WI38 (cell line): ENCODE results near the gene RAB3B.
"Not testable (repeated sequence)": the region's sequence is repeated elsewhere in the genome, so short reads cannot be mapped to it uniquely, and the experiment has no call there.

Source experiments
- H3K4me3 ChIP-seq: 2 replicates; pipeline ENCODE4 v1.5.1; 2011; ENCODE audit warnings: low read depth, mild to moderate bottlenecking, control low read depth, low read length
- TF ChIP-seq, protein P1 (sequence below): IDR thresholded peaks from 2 replicates; pipeline ENCODE4 v1.5.1; 2012; ENCODE audit warnings: low read depth, mild to moderate bottlenecking, control low read depth, low read length

Gene RAB3B

DNA sequence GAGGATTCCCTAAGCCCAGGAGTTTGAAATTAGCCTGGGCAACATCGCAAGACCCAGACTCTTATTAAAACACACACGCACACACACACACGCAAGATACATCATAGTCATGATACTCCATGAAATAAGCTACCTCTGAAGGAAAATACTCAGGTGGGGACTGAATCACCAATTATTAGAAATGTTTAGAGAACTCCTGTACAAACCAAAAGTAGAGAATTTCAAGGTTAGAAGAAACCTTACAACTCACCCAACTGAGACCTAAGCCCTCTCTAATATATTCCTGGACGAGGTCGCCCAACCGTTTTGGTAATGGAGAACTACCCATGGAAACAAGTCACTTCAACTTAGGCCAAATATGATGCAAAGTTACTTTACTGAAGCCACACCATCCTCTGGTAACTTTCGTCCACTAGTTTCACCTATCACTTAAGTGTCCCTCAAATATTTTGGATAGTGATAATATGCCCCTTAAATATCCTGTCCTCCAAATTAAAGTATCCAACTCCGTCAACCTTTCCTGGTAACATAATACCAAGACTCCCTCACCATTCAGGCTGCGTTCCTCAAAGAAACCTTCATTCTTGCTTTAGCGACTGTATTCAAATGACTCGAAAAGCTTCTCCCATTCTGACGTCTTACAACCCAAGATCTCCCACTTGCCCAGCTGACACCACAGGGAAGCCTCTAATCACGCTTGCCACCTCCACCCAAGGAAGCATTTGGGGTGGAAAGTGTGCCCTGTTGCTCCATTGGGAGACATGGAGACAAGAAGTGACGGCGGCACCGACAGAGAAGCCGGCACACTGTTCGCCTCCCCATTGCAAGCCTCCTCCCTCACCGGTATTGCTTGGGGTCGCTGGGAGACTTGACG lies 112.8 kb downstream of the RAB3B start:
- H3K4me3 ChIP-seq, result peak overlapping the region; percentile 100
- TF ChIP-seq, protein P1, sequence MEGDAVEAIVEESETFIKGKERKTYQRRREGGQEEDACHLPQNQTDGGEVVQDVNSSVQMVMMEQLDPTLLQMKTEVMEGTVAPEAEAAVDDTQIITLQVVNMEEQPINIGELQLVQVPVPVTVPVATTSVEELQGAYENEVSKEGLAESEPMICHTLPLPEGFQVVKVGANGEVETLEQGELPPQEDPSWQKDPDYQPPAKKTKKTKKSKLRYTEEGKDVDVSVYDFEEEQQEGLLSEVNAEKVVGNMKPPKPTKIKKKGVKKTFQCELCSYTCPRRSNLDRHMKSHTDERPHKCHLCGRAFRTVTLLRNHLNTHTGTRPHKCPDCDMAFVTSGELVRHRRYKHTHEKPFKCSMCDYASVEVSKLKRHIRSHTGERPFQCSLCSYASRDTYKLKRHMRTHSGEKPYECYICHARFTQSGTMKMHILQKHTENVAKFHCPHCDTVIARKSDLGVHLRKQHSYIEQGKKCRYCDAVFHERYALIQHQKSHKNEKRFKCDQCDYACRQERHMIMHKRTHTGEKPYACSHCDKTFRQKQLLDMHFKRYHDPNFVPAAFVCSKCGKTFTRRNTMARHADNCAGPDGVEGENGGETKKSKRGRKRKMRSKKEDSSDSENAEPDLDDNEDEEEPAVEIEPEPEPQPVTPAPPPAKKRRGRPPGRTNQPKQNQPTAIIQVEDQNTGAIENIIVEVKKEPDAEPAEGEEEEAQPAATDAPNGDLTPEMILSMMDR, result no peak

DNA sequence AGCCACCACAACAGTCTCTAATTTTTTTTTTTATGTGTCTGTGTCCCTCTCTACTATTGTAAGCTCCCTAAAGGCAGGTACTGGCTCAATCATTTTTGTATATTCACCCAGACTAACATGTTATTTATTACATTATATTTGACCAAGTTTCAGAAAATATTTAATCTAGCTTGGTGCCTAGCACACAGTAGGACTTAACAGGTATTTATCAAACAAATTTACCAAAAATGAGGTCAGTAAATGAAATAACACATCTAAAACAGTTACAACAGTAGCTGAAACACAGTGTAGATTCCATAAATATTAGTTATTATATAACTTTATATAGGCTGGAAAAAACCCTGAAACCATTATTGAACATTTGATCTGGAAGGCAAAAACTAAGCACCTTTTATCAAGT lies 114.7 kb downstream of the RAB3B start:
- TF ChIP-seq, protein P1, result no peak
- H3K4me3 ChIP-seq, result no peak overlapping the region

DNA sequence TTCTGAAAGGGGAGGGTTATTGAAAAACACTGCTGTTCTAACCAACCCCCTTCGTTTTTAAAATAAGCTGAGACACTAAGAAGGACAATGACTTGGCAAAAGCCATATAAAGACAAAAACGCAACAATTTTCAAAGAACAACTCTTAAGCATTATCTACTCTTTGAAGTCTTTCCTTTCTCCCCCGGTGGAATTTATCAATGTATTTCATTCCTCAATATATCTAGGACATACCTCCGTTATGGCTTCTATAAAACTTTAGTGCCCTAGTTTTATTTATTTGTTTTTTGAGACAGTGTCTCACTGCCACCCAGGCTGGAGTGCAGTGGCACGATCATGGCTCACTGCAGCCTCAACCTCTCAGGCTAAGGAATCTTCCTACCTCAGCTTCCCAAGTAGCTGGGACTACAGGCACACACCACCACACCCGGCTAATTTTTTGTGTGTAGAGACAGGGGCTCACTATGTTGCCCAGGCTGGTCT lies 115.2 kb downstream of the RAB3B start:
- TF ChIP-seq, protein P1, result no peak
- H3K4me3 ChIP-seq, result no peak overlapping the region

DNA sequence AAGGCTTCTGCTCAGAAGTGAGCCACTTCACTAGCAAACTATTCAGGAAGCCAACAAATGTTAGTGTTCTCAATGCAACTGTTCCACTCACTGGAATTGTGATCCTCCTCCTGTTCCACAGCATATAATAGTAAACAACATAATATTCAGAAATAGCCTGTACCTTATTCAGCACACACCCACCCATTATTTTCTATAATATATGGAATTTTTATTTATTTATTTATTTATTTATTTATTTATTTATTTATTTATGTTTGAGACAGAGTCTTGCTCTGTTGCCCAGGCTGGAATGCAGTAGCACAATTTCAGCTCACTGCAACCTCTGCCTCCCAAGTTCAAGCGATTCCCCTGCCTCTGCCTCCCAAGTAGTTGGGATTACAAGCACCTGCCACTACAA lies 117.2 kb downstream of the RAB3B start:
- not testable (repeated sequence) for H3K4me3 ChIP-seq

DNA sequence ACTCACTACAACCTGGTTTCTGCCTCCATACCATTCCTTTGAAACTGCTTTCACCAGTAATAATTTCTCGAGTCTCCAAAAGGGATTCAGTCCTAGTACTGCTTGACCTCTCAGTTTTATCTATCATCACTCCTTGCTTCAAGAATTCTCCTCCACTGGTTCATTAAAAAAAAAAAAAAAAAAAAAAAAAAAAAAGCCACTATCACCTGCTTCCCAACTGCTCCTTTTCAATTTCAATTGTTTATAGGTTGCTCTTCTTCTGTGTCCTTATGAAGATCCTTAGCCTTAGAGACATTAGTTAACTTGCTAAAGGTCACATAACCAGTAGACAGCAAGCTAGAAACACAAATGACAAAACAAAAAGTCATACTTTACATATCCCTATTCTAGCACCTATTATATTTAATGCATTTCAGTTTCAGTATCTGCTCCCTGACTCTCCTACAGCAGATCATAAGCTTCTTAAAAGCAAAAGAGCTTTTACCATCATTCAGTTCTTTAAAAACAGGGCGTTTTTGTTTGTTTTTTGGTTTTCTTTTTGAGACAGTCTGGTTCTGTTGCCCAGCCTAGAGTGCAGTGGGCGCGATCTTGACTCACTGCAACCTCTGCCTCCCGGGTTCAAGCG lies 119.0 kb downstream of the RAB3B start:
- H3K4me3 ChIP-seq, result no peak overlapping the region
- TF ChIP-seq, protein P1, result no peak

DNA sequence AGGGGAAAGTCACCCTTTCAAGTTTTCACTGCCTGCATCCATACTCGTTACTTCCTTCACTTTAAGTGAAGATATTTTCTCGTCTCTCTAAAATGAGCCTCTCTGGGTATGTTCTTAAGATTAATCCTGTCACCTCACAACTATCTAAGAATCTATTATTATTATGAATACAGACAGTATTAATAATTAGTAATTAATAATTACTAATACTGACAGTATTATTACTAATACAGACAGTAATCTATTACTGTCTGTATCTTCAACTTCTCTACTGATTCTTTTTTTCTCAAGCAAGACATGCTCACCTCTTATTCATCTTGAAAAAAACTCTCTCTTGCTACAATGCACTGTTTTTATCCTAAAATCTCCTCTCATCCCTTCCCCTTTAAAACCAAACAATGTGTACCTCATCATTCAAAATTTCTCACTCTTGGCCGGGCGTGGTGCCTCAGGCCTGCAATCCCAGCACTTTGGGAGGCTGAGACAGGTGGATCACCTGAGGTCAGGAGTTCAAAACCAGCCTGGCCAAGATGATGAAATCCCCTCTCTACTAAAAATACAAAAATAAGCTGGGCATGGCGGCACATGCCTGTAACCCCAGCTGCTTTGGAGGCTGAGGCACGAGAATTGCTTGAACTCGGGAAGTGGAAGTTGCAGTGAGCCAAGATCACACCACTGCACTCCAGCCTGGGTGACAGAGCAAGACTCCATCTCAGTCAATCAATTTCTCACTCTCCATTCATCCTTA lies 119.7 kb downstream of the RAB3B start:
- no peak overlapping the region for H3K4me3 ChIP-seq
- TF ChIP-seq, protein P1, result no peak

DNA sequence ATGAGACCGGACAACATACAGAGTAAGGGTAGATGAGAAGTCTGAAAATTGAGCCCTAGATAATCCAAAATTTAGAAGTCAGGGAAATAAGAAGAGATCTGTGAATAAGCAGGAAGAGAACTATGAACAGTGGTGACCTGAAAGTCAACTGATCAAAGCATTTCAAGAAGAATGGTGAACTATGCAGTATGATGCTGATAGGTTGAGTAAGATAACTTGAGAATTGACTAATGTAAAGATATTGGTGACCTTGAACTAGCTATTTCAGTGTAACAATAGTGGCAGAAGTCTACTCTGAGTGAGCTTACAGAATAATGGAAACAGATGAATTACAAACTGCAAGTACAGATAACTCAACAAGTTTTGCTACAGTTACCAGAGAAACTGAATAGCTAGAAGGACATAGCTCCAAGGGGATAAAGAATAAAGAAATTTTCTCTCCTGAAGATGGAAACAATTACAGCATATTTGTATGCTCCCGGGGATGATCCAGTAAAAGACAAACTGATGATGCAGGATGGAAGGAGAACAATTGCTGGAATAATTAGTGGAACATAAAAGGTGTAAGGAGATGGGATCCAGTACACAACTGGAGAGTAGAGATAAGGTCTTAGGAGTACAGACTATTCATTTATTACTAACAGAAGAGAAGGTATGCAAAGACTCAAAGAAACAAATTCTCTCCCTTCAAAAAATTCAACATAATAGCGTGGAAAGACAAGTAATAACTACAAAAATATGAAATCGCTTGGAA lies 122.8 kb downstream of the RAB3B start:
- no peak overlapping the region for H3K4me3 ChIP-seq
- TF ChIP-seq, protein P1, result no peak
